Measurements from ENCODE around the gene DAO. TPM values are rescaled to one million over a fixed set of nuclear protein-coding genes. Genes with fewer than 3 reads are reported as not detected.

The DAO gene
- total RNA-seq, 1 experiment from 2014 or later: not detected

GRCh38 chr12:108938247-108938924 lies 58.5 kb downstream of the DAO start:
- H3K23me2 ChIP-seq (ENCODE audit: insufficient read length, low read depth, low read length, poor library complexity, severe bottlenecking): no peaks in the 10 kb centered on the region
- no peaks in the 10 kb centered on the region for H3K27me3 ChIP-seq (ENCODE audit: insufficient read depth, low read length)
- H3K9me3 Mint-ChIP-seq: no peaks in the 10 kb centered on the region
- H4K8ac ChIP-seq (replicated peaks; ENCODE audit: insufficient read length, low read depth, low read length): no peak overlapping the region
- no peak overlapping the region for H2BK5ac ChIP-seq (ENCODE audit: insufficient read length, low read length)
- no peak overlapping the region for H3K27ac Mint-ChIP-seq
- peaks cover 11% of the 10 kb centered on the region for H3K27me3 Mint-ChIP-seq (ENCODE audit: low read depth)
- H2BK12ac ChIP-seq (ENCODE audit: insufficient read length, low read depth, low read length): no peak overlapping the region
- TF ChIP-seq CTCF (conservative IDR thresholded peaks at IDR 0.05): no peak
- no peak overlapping the region for H3K56ac ChIP-seq (ENCODE audit: insufficient read length, low read depth, low read length)
- no peak overlapping the region for H3K27ac ChIP-seq (ENCODE audit: insufficient read length, low read depth, low read length)
- no peak overlapping the region for H3K4me2 ChIP-seq (ENCODE audit: insufficient read depth, insufficient read length, low read length)
- no peak overlapping the region for H3K14ac ChIP-seq (ENCODE audit: insufficient read depth, low read length)
- H3K36me3 Mint-ChIP-seq (ENCODE audit: insufficient read depth in 1 of 3, low read depth in 3 of 3): no peaks in the 10 kb centered on the region
- no peak overlapping the region for H2BK20ac ChIP-seq (ENCODE audit: low read depth, low read length, poor library complexity, severe bottlenecking)
- H3T11ph ChIP-seq (ENCODE audit: low read length): no peak overlapping the region
- no peak overlapping the region for H2AFZ ChIP-seq (ENCODE audit: low read length)
- H3K9me3 ChIP-seq (ENCODE audit: control insufficient read depth, low read depth, low read length): no peaks in the 10 kb centered on the region
- H3K18ac ChIP-seq (ENCODE audit: insufficient read length, low read depth, low read length): no peak overlapping the region
- no peak for DNase-seq
- no peak overlapping the region for H2BK15ac ChIP-seq (ENCODE audit: low read depth, low read length)
- H2AK5ac ChIP-seq (ENCODE audit: insufficient read length, low read length): no peak overlapping the region
- no peak overlapping the region for H3K9ac ChIP-seq (ENCODE audit: extremely low read depth, insufficient read length, low read length)
- no peaks in the 10 kb centered on the region for H3K4me1 ChIP-seq (ENCODE audit: insufficient read depth, low read length)
- no peaks in the 10 kb centered on the region for H3K79me2 ChIP-seq (ENCODE audit: insufficient read depth, low read length)
- no peak overlapping the region for H3K23ac ChIP-seq (ENCODE audit: insufficient read length, low read depth, low read length)
- H2BK120ac ChIP-seq (ENCODE audit: low read depth, low read length, poor library complexity, severe bottlenecking): no peak overlapping the region
- no peak overlapping the region for H3K4ac ChIP-seq (ENCODE audit: low read depth, low read length)
- no peak overlapping the region for H3K4me3 Mint-ChIP-seq
- H4K5ac ChIP-seq (ENCODE audit: insufficient read length, low read depth, low read length): no peak overlapping the region
- H3K4me1 Mint-ChIP-seq: no peaks in the 10 kb centered on the region
- no CpG with 5 or more reads among the region's 13 CpGs for WGBS (ENCODE audit: extremely low coverage, insufficient read length, low lambda C conversion rate)
- no peaks in the 10 kb centered on the region for H4K20me1 ChIP-seq (ENCODE audit: control insufficient read depth, insufficient read depth, insufficient read length)
- H3K79me1 ChIP-seq (ENCODE audit: insufficient read depth, low read depth, low read length, poor library complexity, severe bottlenecking): no peaks in the 10 kb centered on the region
- no peak overlapping the region for H4K91ac ChIP-seq (ENCODE audit: insufficient read length, low read depth, low read length)

All from H9 (cell line).